HepG2 (cell line): ENCODE results near the gene C1orf159. TPM values are rescaled to one million over a fixed set of nuclear protein-coding genes. Genes with fewer than 3 reads are reported as not detected.

Source experiments
- ATAC-seq: fragments of 200-7000 bp; cut with Tn5 transposase; 3 replicates; pipeline ENCODE4 v1.9.1; 2020; ENCODE audit warnings: mild to moderate bottlenecking, moderate library complexity
- BruUV-seq: library from RNA; stranded (reverse); fragments of 400-500 nt; replicated peaks from 2 replicates; lab custom pipeline; 2021; lab: Mats Ljungman, UMichigan
- CTCF ChIA-PET: fragments of 300-600 bp; formaldehyde crosslinking; extraction: SDS; loops from one replicate; lab custom pipeline; 2021; ENCODE audit warnings: low total read pairs, inconsistent platforms, low intra/inter-chr PET ratio; lab: Yijun Ruan, JAX
- POLR2A ChIA-PET: fragments of 350-600 bp; sonication (Branson Sonifier 250); formaldehyde crosslinking; loops from one replicate; lab custom pipeline; 2020; ENCODE audit warnings: antibody characterized with exemption, inconsistent platforms; lab: Yijun Ruan, JAX
- DNase-seq: peaks from one replicate; pipeline ENCODE4 v3.0.0-alpha.2; 2015; ENCODE audit warnings: low spot score
- FAIRE-seq: peaks from 3 replicates; lab custom pipeline; 2011; peaks lifted over from hg19 to GRCh38; lab: Jason Lieb, UNC
- H2AFZ ChIP-seq: one replicate; pipeline ENCODE4 v1.6.1; 2011; ENCODE audit warnings: low read length, inconsistent platforms
- H3K27ac ChIP-seq: fragments of 300-600 bp; 3 replicates; pipeline ENCODE4 v1.8.0; 2011; ENCODE audit warnings: mixed run types, mild to moderate bottlenecking, mixed read lengths, low read length, inconsistent platforms; ENCODE audit not compliant: insufficient read depth; ENCODE audit errors: extremely low read length
- H3K27me3 ChIP-seq, 2 experiments: fragments of 200-600 bp in 1 of 2; 2 replicates in 1 of 2; 3 replicates in 1 of 2; pipeline versions ENCODE4 v1.6.0 to v1.8.0; 2011; ENCODE audit warnings: low read length in 2 of 2, mild to moderate bottlenecking in 2 of 2, moderate library complexity in 2 of 2, inconsistent platforms in 1 of 2; ENCODE audit not compliant: insufficient read depth in 2 of 2, control insufficient read depth in 1 of 2
- H3K36me3 ChIP-seq, 2 experiments: fragments of 200-600 bp in 1 of 2; replicated peaks in 1 of 2; 2 replicates in 1 of 2; 3 replicates in 1 of 2; pipeline versions ENCODE4 v1.5.1 to v1.8.0; 2011; ENCODE audit warnings: low read length in 2 of 2, inconsistent platforms in 1 of 2; ENCODE audit not compliant: insufficient read depth in 2 of 2, control insufficient read depth in 1 of 2
- H3K4me1 ChIP-seq: 2 replicates; pipeline ENCODE4 v1.5.1; 2012; ENCODE audit warnings: low read length, inconsistent platforms; ENCODE audit not compliant: insufficient read depth
- H3K4me2 ChIP-seq: 2 replicates; pipeline ENCODE4 v1.6.0; 2011; ENCODE audit warnings: low read depth, low read length, inconsistent platforms
- H3K4me3 ChIP-seq, 3 experiments: fragments of 200-600 bp in 1 of 3; sonication (generic), shearing (Covaris generic) in 1 of 3; replicated peaks in 1 of 3; 2 replicates each; pipeline ENCODE4 v1.5.1; 2011 to 2016; ENCODE audit warnings: low read length in 3 of 3, inconsistent platforms in 2 of 3, low read depth in 2 of 3, mild to moderate bottlenecking in 2 of 3, control low read depth in 1 of 3, mixed read lengths in 1 of 3; ENCODE audit not compliant: insufficient read depth in 1 of 3
- H3K79me2 ChIP-seq: one replicate; pipeline ENCODE4 v1.6.1; 2011; ENCODE audit warnings: low read length, inconsistent platforms; ENCODE audit not compliant: insufficient read depth
- H3K9ac ChIP-seq: 2 replicates; pipeline ENCODE4 v1.6.0; 2011; ENCODE audit warnings: mild to moderate bottlenecking, low read depth, low read length, inconsistent platforms; ENCODE audit not compliant: insufficient read depth
- H3K9me3 ChIP-seq: 2 replicates; pipeline ENCODE4 v1.5.1; 2012; ENCODE audit warnings: mild to moderate bottlenecking, low read length
- H4K20me1 ChIP-seq: 2 replicates; pipeline ENCODE4 v1.6.0; 2011; ENCODE audit warnings: inconsistent platforms, mild to moderate bottlenecking, low read length, moderate library complexity; ENCODE audit not compliant: insufficient read depth
- AGO2 ChIP-seq: fragments of 200-400 bp; formaldehyde crosslinking; optimal IDR thresholded peaks from 2 replicates; pipeline ENCODE3; 2017; ENCODE audit warnings: mild to moderate bottlenecking, low read depth, low read length, moderate library complexity
- KDM5B ChIP-seq: sonication (generic); formaldehyde crosslinking; IDR thresholded peaks from 2 replicates; pipeline ENCODE4 v1.4.0; 2020; ENCODE audit warnings: missing genetic modification reagents, mild to moderate bottlenecking, borderline replicate concordance
- SRF ChIP-seq: IDR thresholded peaks from 2 replicates; pipeline ENCODE4 v1.6.1; 2011; ENCODE audit warnings: mild to moderate bottlenecking, low read depth, low read length, moderate library complexity
- ZNF282 ChIP-seq: fragments of 450-650 bp; IDR thresholded peaks from 2 replicates; pipeline ENCODE4 v1.6.1; 2018; ENCODE audit not compliant: partially characterized antibody
- ZNF382 ChIP-seq: sonication (generic); formaldehyde crosslinking; IDR thresholded peaks from 2 replicates; pipeline ENCODE4 v1.5.0; 2020; ENCODE audit warnings: missing genetic modification reagents, mild to moderate bottlenecking, borderline replicate concordance
- ZNF629 ChIP-seq: sonication (generic); formaldehyde crosslinking; conservative IDR thresholded peaks from 2 replicates; pipeline ENCODE4 v1.5.0; 2020; ENCODE audit warnings: missing genetic modification reagents
- WGBS: methylation state at CpG from one replicate; pipeline ENCODE4 v1.1.6; 2017; ENCODE audit warnings: low lambda C conversion rate; 5-methylcytosine and 5-hydroxymethylcytosine counted together
- in situ Hi-C: cut with HindIII; loops from 2 replicates; pipeline ENCODE4 v1.10.0; 2017; ENCODE audit warnings: low pct_unique_long_range_greater_than_20kb; ENCODE audit not compliant: extremely low pct_ligation_motif_present
- intact Hi-C: fragments of 100-400 bp; cut with micrococcal nuclease; formaldehyde crosslinking; loops from one replicate; pipeline ENCODE4 v1.10.0; 2022; ENCODE audit not compliant: unreplicated experiment
- polyA plus RNA-seq, 8 experiments: library from polyadenylated mRNA; depleted of rRNA in 3 of 8; stranded (reverse) in 7 of 8; unstranded in 1 of 8; fragments of >200 nt; fragmentation: Illumina TruSeq in 4 of 8; extraction: Trizol in 4 of 8; gene quantifications; 2 replicates each; pipeline versions ENCODE4 v1.2.1 to v1.2.3, GENCODE V29; 2011 to 2016; ENCODE audit warnings: low read depth in 4 of 8, missing spikeins in 1 of 8, mixed read lengths in 1 of 8; ENCODE audit not compliant: insufficient read depth in 1 of 8
- total RNA-seq, 5 experiments: library from RNA; depleted of rRNA; stranded (reverse); fragments of >200 nt; fragmentation: Illumina TruSeq; extraction: Trizol; gene quantifications; 2 replicates each; pipeline ENCODE4 v1.2.3, GENCODE V29; 2016; ENCODE audit warnings: low read depth in 1 of 5
- TF ChIP-seq, protein P1 (sequence below): sonication (generic); formaldehyde crosslinking; IDR thresholded peaks from 2 replicates; pipeline ENCODE4 v1.5.1; 2020; ENCODE audit warnings: mild to moderate bottlenecking, missing genetic modification reagents, moderate library complexity
- TF ChIP-seq, protein P2 (sequence below): sonication (generic); formaldehyde crosslinking; IDR thresholded peaks from 2 replicates; pipeline ENCODE4 v1.4.0; 2020; ENCODE audit warnings: missing genetic modification reagents

C1orf159 gene
- total and polyA plus RNA-seq, 2 of the 13 experiments (the other 11 are each of a cell fraction or from before 2014, with no cell fraction given) = 3.8 to 6.7 TPM

DNA sequence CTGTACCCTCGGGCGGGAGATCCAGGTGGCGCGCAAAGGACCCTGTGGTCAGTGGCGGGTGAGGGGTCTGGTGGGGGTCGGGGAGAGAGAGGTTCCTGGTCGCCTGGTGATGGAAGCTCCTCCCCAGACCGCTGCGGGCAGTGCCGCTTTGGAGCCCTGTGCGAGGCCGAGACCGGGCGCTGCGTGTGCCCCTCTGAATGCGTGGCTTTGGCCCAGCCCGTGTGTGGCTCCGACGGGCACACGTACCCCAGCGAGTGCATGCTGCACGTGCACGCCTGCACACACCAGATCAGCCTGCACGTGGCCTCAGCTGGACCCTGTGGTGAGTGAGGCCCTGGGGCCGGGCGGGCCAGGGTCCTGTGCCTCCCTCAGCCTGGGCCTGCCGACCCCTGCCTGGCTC, 72.5 kb downstream of the C1orf159 start (continued):
- TF ChIP-seq, protein P1, sequence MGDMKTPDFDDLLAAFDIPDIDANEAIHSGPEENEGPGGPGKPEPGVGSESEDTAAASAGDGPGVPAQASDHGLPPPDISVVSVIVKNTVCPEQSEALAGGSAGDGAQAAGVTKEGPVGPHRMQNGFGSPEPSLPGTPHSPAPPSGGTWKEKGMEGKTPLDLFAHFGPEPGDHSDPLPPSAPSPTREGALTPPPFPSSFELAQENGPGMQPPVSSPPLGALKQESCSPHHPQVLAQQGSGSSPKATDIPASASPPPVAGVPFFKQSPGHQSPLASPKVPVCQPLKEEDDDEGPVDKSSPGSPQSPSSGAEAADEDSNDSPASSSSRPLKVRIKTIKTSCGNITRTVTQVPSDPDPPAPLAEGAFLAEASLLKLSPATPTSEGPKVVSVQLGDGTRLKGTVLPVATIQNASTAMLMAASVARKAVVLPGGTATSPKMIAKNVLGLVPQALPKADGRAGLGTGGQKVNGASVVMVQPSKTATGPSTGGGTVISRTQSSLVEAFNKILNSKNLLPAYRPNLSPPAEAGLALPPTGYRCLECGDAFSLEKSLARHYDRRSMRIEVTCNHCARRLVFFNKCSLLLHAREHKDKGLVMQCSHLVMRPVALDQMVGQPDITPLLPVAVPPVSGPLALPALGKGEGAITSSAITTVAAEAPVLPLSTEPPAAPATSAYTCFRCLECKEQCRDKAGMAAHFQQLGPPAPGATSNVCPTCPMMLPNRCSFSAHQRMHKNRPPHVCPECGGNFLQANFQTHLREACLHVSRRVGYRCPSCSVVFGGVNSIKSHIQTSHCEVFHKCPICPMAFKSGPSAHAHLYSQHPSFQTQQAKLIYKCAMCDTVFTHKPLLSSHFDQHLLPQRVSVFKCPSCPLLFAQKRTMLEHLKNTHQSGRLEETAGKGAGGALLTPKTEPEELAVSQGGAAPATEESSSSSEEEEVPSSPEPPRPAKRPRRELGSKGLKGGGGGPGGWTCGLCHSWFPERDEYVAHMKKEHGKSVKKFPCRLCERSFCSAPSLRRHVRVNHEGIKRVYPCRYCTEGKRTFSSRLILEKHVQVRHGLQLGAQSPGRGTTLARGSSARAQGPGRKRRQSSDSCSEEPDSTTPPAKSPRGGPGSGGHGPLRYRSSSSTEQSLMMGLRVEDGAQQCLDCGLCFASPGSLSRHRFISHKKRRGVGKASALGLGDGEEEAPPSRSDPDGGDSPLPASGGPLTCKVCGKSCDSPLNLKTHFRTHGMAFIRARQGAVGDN (CRISPR knock-in tag) = no peak

DNA sequence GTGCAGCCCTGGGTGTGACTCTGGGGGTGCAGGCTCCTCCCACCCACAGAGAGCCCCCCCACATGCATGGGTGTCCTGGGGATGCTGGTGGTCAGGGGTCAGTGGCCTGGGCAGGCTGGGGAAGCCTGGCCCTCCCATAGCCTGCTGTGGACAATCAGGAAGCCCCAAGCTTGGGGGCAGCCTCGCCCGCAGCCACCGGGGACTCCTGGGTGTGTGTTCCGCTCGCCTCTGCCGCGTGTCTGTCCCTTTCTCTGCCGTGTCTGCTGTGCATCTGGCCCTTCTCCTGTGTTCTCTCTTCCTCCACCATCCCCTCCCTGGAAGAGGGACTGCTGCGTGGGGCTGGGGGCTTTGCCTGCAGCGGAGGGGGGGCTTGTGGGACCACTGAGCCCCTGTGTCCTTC, 73.1 kb downstream of the C1orf159 start:
- no TSS peak for BruUV-seq
- in situ Hi-C loops = no loop called here
- ATAC-seq (no peak), DNase-seq (no peak), FAIRE-seq (no peak)
- Histone ChIP-seq H3K4me1 (peaks cover 11% of the 10 kb centered on the region), H3K27me3 (no peaks in the 10 kb centered on the region), H3K4me3 (no peak overlapping the region), H3K4me2 (no peak overlapping the region), H3K9ac (no peak overlapping the region), H3K79me2 (peaks cover 11% of the 10 kb centered on the region), H3K9me3 (no peaks in the 10 kb centered on the region), H3K36me3 (peaks cover 39 to 68% of the 10 kb centered on the region in 2 experiments; a peak in 4 of 5 replicates), H4K20me1 (peaks cover 10% of the 10 kb centered on the region; the same call in 1 of the 2 replicates), H2AFZ (no peak overlapping the region), H3K27ac (no peak overlapping the region)
- TF ChIP-seq ZNF282 (no peak), ZNF382 (CRISPR knock-in tag) (no peak), ZNF629 (no peak), KDM5B (CRISPR knock-in tag) (no peak), SRF (no peak), AGO2 (peak; percentile 8)
- TF ChIP-seq, protein P2, sequence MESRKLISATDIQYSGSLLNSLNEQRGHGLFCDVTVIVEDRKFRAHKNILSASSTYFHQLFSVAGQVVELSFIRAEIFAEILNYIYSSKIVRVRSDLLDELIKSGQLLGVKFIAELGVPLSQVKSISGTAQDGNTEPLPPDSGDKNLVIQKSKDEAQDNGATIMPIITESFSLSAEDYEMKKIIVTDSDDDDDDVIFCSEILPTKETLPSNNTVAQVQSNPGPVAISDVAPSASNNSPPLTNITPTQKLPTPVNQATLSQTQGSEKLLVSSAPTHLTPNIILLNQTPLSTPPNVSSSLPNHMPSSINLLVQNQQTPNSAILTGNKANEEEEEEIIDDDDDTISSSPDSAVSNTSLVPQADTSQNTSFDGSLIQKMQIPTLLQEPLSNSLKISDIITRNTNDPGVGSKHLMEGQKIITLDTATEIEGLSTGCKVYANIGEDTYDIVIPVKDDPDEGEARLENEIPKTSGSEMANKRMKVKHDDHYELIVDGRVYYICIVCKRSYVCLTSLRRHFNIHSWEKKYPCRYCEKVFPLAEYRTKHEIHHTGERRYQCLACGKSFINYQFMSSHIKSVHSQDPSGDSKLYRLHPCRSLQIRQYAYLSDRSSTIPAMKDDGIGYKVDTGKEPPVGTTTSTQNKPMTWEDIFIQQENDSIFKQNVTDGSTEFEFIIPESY (CRISPR knock-in tag) = peak; percentile 74
- ChIA-PET CTCF (no interaction called here), POLR2A (no interaction called here)
- 99% methylated on average over 10 of the region's 10 CpGs for WGBS
- intact Hi-C loops = no loop called here
